ENCODE measurements around the gene BNIP1. TPM values are rescaled to one million over a fixed set of nuclear protein-coding genes. Genes with fewer than 3 reads are reported as not detected.

The BNIP1 gene
- total and polyA plus RNA-seq, 2 experiments from 2014 or later, result 13.1 to 14.7 TPM

DNA sequence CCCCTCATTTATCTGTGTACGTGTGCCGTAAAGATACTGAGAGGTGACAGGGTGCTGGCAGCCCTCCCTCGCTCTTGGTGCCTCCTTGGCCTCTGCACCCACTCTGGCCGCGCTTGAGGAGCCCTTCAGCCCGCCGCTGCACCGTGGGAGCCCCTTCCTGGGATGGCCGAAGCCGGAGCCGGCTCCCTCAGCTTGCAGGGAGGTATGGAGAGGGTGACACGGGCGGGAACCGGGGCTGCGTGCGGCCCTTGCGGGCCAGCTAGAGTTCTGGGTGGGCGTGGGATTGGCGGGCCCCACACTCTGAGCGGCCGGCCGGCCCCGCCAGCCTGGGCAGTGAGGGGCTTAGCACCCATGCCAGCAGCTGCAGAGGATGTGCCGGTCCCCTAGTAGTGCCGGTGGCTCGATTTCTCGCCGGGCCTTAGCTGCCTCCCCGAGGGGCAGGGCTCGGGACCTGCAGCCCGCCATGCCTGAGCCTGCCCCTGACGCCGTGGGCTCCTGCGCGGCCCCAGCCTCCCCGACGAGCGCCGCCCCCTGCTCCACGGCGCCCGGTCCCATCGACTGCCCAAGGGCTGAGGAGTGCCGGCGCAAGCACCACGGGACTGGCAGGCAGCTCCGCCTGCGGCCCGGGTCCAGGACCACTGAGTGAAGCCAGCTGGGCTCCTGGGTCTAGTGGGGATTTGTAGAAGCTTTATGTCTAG, 69.1 kb downstream of the BNIP1 start:
- H3K36me3 ChIP-seq (replicated peaks; ENCODE audit: insufficient read depth, low read depth), result no peaks in the 10 kb centered on the region
- H3K27me3 ChIP-seq, result peaks cover 17% of the 10 kb centered on the region
- WGBS (ENCODE audit: low lambda C conversion rate, missing lambda C conversion rate), result 96% methylated on average over 38 of the region's 49 CpGs
- no peaks in the 10 kb centered on the region for H3K9me2 ChIP-seq (replicated peaks; ENCODE audit: insufficient read depth)
- no peaks in the 10 kb centered on the region for H4K20me1 ChIP-seq (ENCODE audit: insufficient read depth, poor library complexity, severe bottlenecking)
- H2AFZ ChIP-seq, result no peak overlapping the region
- H3K4me1 ChIP-seq (ENCODE audit: insufficient read depth), result no peaks in the 10 kb centered on the region
- no peak overlapping the region for H3K4me3 ChIP-seq
- DNase-seq (ENCODE audit: low spot score), result no peak
- no peak overlapping the region for H3K27ac ChIP-seq
- TF ChIP-seq EZH2phosphoT487 (IDR thresholded peaks at IDR 0.05; ENCODE audit: low read depth, severe bottlenecking, unreplicated experiment), result no peak
- TF ChIP-seq, protein P1, sequence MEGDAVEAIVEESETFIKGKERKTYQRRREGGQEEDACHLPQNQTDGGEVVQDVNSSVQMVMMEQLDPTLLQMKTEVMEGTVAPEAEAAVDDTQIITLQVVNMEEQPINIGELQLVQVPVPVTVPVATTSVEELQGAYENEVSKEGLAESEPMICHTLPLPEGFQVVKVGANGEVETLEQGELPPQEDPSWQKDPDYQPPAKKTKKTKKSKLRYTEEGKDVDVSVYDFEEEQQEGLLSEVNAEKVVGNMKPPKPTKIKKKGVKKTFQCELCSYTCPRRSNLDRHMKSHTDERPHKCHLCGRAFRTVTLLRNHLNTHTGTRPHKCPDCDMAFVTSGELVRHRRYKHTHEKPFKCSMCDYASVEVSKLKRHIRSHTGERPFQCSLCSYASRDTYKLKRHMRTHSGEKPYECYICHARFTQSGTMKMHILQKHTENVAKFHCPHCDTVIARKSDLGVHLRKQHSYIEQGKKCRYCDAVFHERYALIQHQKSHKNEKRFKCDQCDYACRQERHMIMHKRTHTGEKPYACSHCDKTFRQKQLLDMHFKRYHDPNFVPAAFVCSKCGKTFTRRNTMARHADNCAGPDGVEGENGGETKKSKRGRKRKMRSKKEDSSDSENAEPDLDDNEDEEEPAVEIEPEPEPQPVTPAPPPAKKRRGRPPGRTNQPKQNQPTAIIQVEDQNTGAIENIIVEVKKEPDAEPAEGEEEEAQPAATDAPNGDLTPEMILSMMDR (IDR thresholded peaks at IDR 0.05; ENCODE audit: poor library complexity), result no peak
- TF ChIP-seq EZH2 (IDR thresholded peaks at IDR 0.05; ENCODE audit: borderline replicate concordance), result no peak
- H3K79me2 ChIP-seq, result no peaks in the 10 kb centered on the region
- H3K9me3 ChIP-seq (ENCODE audit: low read depth), result no peaks in the 10 kb centered on the region
- H3K4me2 ChIP-seq, result no peak overlapping the region

Other genes starting within 250 kb of the BNIP1 start
- gene RPL26L1, start 185.1 kb upstream of the BNIP1 start, total RNA-seq, result 48.0 and 51.5 TPM in 2 replicates
- 55.2 and 69.1 TPM in 2 replicates for gene RPL26L1, start 185.1 kb upstream of the BNIP1 start, polyA plus RNA-seq
- 216 and 283 TPM in 2 replicates for gene ATP6V0E1, start 160.8 kb upstream of the BNIP1 start, total RNA-seq
- gene ATP6V0E1, start 160.8 kb upstream of the BNIP1 start, polyA plus RNA-seq, result 631 and 657 TPM in 2 replicates
- gene CREBRF, start 88.2 kb upstream of the BNIP1 start, total RNA-seq, result 21.0 and 22.9 TPM in 2 replicates
- gene CREBRF, start 88.2 kb upstream of the BNIP1 start, polyA plus RNA-seq, result 14.7 and 17.8 TPM in 2 replicates
- not detected in 2 replicates for gene NKX2-5, start 90.7 kb downstream of the BNIP1 start, total RNA-seq
- 0.21 and 0.39 TPM in 2 replicates for gene NKX2-5, start 90.7 kb downstream of the BNIP1 start, polyA plus RNA-seq
- gene STC2, start 183.9 kb downstream of the BNIP1 start, total RNA-seq, result 26.6 and 28.6 TPM in 2 replicates
- gene STC2, start 183.9 kb downstream of the BNIP1 start, polyA plus RNA-seq, result 27.8 and 38.8 TPM in 2 replicates